ENCODE results near the gene TP53TG5. TPM values are rescaled to one million over a fixed set of nuclear protein-coding genes. Genes with fewer than 3 reads are reported as not detected.

Gene TP53TG5
- total RNA-seq, 1 donor from 2014 or later = not detected

DNA sequence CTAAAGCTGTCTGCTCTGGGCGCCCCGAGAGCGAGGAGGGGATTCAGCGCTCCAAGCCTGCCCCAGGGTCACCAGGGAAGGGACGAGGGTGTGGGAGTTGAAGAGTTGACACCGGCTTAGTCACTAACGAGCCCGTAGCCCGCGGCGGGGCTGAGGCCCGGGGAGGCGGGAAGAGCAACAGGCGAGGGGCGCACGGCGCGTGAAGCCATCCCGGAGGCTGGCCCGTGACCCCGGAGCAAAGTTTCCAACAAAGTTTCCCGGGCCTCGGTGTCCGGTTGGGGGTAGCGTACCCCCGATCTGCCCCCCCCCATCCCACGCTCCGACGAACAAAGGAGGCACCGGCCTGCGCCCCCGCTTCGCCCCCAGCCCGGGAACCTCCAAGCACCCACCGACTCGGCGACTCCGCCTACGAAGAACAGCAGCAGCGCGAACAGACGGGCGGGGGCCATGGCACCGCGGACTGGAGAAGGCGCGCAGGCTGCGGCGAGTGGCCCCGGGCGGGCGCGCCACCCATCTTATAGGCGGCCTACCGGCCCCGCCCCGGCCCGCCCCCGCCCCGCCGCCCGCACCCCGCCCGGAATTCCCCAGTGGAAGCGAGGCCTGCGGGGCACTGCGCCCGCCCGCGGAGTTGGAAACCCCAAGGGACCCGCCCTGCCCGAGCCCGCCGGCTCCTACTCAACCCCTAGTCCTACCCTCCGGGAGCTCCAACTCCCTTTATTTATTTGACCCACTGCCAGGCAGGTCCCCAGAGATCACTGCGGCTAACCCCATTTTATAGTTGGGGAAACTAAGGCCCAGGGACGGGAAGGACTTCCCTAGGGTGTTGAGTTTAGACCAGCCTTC is 30.0 kb downstream of the TP53TG5 start, which contains the start of gene SDC4:
Gene SDC4, minus strand, starts transcription at position 489 of the 843 bp plus-strand sequence. Its CDS starts 40 bp downstream, at position 449.
- Histone ChIP-seq H3K4me1 (peaks cover 53% of the 10 kb centered on the region), H3K36me3 (no peaks in the 10 kb centered on the region), H3K4me3 (peak within 1 kb of the TSS; percentile 82), H3K9me3 (no peaks in the 10 kb centered on the region), H3K27ac (peak within 1 kb of the TSS; percentile 93), H3K27me3 (ENCODE audit: low read depth) (no peaks in the 10 kb centered on the region)
- TF ChIP-seq, protein P1, sequence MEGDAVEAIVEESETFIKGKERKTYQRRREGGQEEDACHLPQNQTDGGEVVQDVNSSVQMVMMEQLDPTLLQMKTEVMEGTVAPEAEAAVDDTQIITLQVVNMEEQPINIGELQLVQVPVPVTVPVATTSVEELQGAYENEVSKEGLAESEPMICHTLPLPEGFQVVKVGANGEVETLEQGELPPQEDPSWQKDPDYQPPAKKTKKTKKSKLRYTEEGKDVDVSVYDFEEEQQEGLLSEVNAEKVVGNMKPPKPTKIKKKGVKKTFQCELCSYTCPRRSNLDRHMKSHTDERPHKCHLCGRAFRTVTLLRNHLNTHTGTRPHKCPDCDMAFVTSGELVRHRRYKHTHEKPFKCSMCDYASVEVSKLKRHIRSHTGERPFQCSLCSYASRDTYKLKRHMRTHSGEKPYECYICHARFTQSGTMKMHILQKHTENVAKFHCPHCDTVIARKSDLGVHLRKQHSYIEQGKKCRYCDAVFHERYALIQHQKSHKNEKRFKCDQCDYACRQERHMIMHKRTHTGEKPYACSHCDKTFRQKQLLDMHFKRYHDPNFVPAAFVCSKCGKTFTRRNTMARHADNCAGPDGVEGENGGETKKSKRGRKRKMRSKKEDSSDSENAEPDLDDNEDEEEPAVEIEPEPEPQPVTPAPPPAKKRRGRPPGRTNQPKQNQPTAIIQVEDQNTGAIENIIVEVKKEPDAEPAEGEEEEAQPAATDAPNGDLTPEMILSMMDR (IDR thresholded peaks at IDR 0.05) = no peak
- intact Hi-C loops (cut with DNase I) = no loop called here
- DNase-seq (peak; percentile 82), ATAC-seq (peak; percentile 73 to 83)

DNA sequence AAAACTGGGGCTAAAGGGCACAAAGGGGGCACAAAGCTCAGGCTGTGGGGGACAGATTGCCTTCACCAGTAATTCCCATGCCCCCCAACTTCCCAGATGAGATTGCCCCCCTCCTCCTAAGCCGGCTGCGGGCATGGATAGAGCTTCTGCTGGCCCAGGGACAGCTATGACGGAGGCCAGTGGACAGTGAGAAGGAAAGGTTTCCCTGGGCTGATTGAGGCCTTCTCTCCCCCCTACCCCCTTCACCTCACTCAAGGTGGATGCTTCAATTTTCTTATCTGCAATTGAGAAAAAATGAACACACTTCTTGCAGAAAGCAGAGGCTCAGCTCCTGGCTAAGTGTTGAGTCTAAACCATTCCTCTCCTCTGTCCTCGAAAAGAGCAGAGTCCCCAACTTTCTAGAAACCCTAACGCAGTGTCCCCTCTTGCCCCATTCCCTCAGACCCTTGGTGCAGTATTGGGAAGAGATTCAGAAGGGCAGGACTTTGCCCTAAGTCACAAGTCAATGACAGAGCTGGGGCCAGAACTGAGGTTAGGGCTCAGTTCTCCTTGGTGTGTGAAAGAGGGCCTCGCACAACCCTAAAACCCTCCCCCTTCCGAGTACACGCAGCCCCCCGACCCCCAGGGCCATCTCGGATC is 30.7 kb downstream of the TP53TG5 start:
- Histone ChIP-seq H3K36me3 (no peaks in the 10 kb centered on the region), H3K27me3 (ENCODE audit: low read depth) (no peaks in the 10 kb centered on the region), H3K4me3 (peak overlapping the region; percentile 82), H3K9me3 (no peaks in the 10 kb centered on the region), H3K27ac (peak overlapping the region; percentile 93), H3K4me1 (peaks cover 61% of the 10 kb centered on the region)
- no peak for DNase-seq
- ATAC-seq = peak in 1 of 2 donors; percentile 0
- intact Hi-C loops (cut with DNase I) = no loop called here
- TF ChIP-seq, protein P1 (IDR thresholded peaks at IDR 0.05) = no peak

DNA sequence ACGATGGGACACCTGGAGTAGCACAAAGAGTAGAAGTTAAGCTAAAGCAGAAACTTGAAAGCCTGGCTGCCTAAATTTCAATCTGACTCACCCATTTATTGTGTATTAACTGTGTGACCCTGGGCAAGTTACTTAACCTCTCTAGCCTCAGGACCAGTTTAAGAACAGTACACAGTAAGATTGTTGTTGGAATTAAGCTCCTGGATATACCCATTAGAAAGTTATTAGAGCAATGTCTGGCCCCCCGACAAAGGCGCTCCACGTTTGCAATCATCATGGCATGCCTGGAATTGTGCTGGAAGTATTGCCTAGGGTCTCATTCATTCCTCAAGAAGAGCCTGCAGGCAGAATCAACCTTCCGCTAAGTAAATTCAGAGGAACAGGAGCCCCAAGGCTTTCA is 31.3 kb downstream of the TP53TG5 start:
- no peaks in the 10 kb centered on the region for H3K27me3 ChIP-seq (ENCODE audit: low read depth)
- peaks cover 66% of the 10 kb centered on the region for H3K4me1 ChIP-seq
- peak overlapping the region; percentile 82 for H3K4me3 ChIP-seq
- no peak for ATAC-seq
- H3K27ac ChIP-seq = peak overlapping the region; percentile 93
- no peaks in the 10 kb centered on the region for H3K36me3 ChIP-seq
- no peaks in the 10 kb centered on the region for H3K9me3 ChIP-seq
- no peak for DNase-seq
- TF ChIP-seq, protein P1 (IDR thresholded peaks at IDR 0.05) = no peak
- intact Hi-C loops (cut with DNase I) = no loop called here

DNA sequence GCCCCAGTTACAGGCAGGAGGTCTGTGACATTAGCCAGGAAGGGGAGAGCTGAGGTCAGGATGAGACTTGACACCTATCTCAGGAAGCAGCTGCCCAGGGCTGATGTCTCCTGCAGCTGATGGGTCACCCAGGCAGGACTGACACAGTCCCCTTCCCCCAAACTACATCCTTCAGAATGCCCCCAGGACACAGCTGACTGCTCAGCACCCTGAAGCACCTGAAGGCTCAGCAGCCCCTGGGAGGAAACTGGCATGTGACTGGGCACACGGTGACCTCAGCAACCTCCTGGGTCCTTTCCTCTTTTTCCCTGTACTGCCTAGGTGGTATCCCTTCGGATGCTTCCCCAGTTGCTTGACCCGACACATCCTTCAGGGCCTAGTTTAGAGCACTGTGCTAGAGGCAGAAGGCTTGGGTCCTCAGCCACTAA is 31.8 kb downstream of the TP53TG5 start:
- H3K9me3 ChIP-seq = no peaks in the 10 kb centered on the region
- H3K27ac ChIP-seq = peak overlapping the region; percentile 93
- TF ChIP-seq, protein P1 (IDR thresholded peaks at IDR 0.05) = no peak
- H3K27me3 ChIP-seq (ENCODE audit: low read depth) = no peaks in the 10 kb centered on the region
- peaks cover 72% of the 10 kb centered on the region for H3K4me1 ChIP-seq
- H3K4me3 ChIP-seq = peak overlapping the region; percentile 82
- no peak for ATAC-seq
- H3K36me3 ChIP-seq = peaks cover 5% of the 10 kb centered on the region
- no peak for DNase-seq
- intact Hi-C loops (cut with DNase I) = no loop called here

DNA sequence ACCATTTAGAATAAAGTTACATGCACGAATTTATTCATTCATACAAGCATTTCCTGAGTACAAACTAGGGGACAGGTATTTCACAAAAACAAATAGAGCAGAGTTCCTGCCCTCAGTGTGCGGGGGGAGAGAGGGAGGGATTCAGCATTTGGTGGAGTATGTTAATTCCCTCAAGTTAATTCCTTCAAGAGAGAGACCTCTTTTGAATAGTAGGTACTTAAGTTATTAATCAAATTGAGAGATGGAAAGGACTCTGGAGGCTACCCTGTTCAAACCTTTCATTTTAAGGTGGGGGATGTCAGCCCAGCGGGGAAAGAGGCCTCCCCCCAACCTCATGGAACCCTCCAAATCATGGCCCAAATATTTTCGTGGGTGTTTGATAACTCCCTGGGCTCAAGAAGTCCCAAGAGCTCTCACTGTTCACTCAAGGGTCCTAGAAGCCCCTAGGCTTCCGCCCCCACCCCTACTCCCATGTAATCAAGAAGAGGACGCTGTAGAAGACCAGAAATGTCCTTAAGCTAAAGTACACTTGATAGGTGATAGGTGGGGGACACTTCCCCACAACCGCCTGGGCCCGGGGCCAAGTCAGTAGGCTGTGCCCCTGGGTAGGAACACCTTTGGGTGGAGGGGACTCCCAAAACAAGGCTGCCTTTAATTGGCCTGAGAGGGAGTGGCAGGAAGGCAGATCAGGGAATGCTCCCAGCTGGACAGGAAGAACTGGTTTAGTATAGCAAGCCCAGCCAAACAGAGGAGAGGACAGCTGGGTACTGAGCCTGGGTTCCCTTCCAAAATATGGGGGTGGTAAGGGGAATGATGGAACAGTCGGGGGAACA is 32.8 kb downstream of the TP53TG5 start:
- peaks cover 82% of the 10 kb centered on the region for H3K4me1 ChIP-seq
- peak overlapping the region; percentile 93 for H3K27ac ChIP-seq
- peak overlapping the region; percentile 82 for H3K4me3 ChIP-seq
- ATAC-seq (peak; percentile 58 to 75), DNase-seq (peak; percentile 91)
- intact Hi-C loops (cut with DNase I) = no loop called here
- no peaks in the 10 kb centered on the region for H3K9me3 ChIP-seq
- peaks cover 15% of the 10 kb centered on the region for H3K36me3 ChIP-seq
- TF ChIP-seq, protein P1 (IDR thresholded peaks at IDR 0.05) = no peak
- no peaks in the 10 kb centered on the region for H3K27me3 ChIP-seq (ENCODE audit: low read depth)
